SK-N-SH (cell line): ENCODE data around the gene SLC9A7. TPM values are rescaled to one million over a fixed set of nuclear protein-coding genes. Genes with fewer than 3 reads are reported as not detected.

Source experiments
- CTCF ChIA-PET: fragments of 300-600, 350-600 bp; formaldehyde crosslinking; extraction: SDS; loops from one replicate; lab custom pipeline; 2021; lab: Yijun Ruan, JAX
- POLR2A ChIA-PET: fragments of 350-600 bp; sonication (Branson Sonifier 250); formaldehyde crosslinking; extraction: SDS; loops from one replicate; lab custom pipeline; 2020; ENCODE audit warnings: antibody characterized with exemption, inconsistent platforms; lab: Yijun Ruan, JAX
- DNase-seq: peaks from one replicate; pipeline ENCODE4 v3.0.0; 2012
- H2AFZ ChIP-seq: fragments of 200-600 bp; sonication (generic); 2 replicates; pipeline ENCODE4 v1.8.1; 2016; ENCODE audit warnings: antibody characterized with exemption, mild to moderate bottlenecking, low read depth
- H3F3A ChIP-seq: fragments of 200-600 bp; sonication (generic); replicated peaks from 2 replicates; pipeline ENCODE3; 2016; ENCODE audit warnings: antibody characterized with exemption, mild to moderate bottlenecking; ENCODE audit not compliant: insufficient read depth
- H3K27ac ChIP-seq, 2 experiments: fragments of 200-500 bp in 1 of 2; fragments of 200-600 bp in 1 of 2; sonication (Bioruptor generic) in 1 of 2; sonication (generic), shearing (Covaris generic) in 1 of 2; 2 replicates each; pipeline versions ENCODE4 v1.5.1 to v1.6.1; 2014 to 2016; ENCODE audit warnings: low read depth in 2 of 2, inconsistent platforms in 1 of 2, low read length in 1 of 2, mild to moderate bottlenecking in 1 of 2, mixed read lengths in 1 of 2
- H3K27me3 ChIP-seq: fragments of 200-600 bp; sonication (generic), shearing (Covaris generic); 2 replicates; pipeline ENCODE4 v1.6.1; 2016; ENCODE audit warnings: mixed run types; ENCODE audit not compliant: insufficient read depth
- H3K36me3 ChIP-seq, 2 experiments: fragments of 200-500 bp in 1 of 2; fragments of 200-600 bp in 1 of 2; sonication (Bioruptor generic) in 1 of 2; sonication (generic) in 1 of 2; replicated peaks in 1 of 2; 2 replicates each; pipeline versions ENCODE3 to v1.5.1; 2014 to 2016; ENCODE audit warnings: low read length in 1 of 2, mild to moderate bottlenecking in 1 of 2; ENCODE audit not compliant: insufficient read depth in 2 of 2, control insufficient read depth in 1 of 2
- H3K4me1 ChIP-seq, 2 experiments: fragments of 200-500 bp in 1 of 2; fragments of 200-600 bp in 1 of 2; sonication (Bioruptor generic) in 1 of 2; sonication (generic), shearing (Covaris generic) in 1 of 2; 2 replicates each; pipeline versions ENCODE4 v1.5.1 to v1.6.1; 2014 to 2016; ENCODE audit warnings: low read depth in 1 of 2, low read length in 1 of 2, mixed run types in 1 of 2; ENCODE audit not compliant: insufficient read depth in 2 of 2, control insufficient read depth in 1 of 2
- H3K4me2 ChIP-seq: fragments of 200-600 bp; sonication (generic), shearing (Covaris generic); 2 replicates; pipeline ENCODE4 v1.6.1; 2017; ENCODE audit warnings: mixed run types
- H3K4me3 ChIP-seq, 2 experiments: fragments of 200-500 bp in 1 of 2; fragments of 200-600 bp in 1 of 2; sonication (Bioruptor generic) in 1 of 2; sonication (generic), shearing (Covaris generic) in 1 of 2; 2 replicates each; pipeline versions ENCODE4 v1.5.1 to v1.8.1; 2014 to 2016; ENCODE audit warnings: low read depth in 2 of 2, inconsistent platforms in 1 of 2, low read length in 1 of 2, mild to moderate bottlenecking in 1 of 2, mixed read lengths in 1 of 2, moderate library complexity in 1 of 2
- H3K79me2 ChIP-seq: fragments of 200-600 bp; sonication (generic); 2 replicates; pipeline ENCODE4 v1.8.1; 2017; ENCODE audit warnings: mild to moderate bottlenecking; ENCODE audit not compliant: insufficient read depth
- H3K9ac ChIP-seq: fragments of 200-600 bp; sonication (generic); 2 replicates; pipeline ENCODE4 v1.6.1; 2017; ENCODE audit warnings: mixed run types
- H3K9me2 ChIP-seq: fragments of 200-600 bp; sonication (generic); 2 replicates; pipeline ENCODE4 v1.6.1; 2017; ENCODE audit warnings: mixed run types
- H3K9me3 ChIP-seq: fragments of 200-600 bp; sonication (generic); 2 replicates; pipeline ENCODE4 v1.6.1; 2017; ENCODE audit warnings: mixed run types, mild to moderate bottlenecking, moderate library complexity
- H4K20me1 ChIP-seq: fragments of 200-600 bp; sonication (generic); 2 replicates; pipeline ENCODE4 v1.6.1; 2017; ENCODE audit warnings: mild to moderate bottlenecking, mixed run types; ENCODE audit not compliant: insufficient read depth
- CHD2 ChIP-seq: fragments of 150-350 bp; IDR thresholded peaks from 2 replicates; pipeline ENCODE4 v1.6.1; 2018; ENCODE audit warnings: low read length; ENCODE audit not compliant: partially characterized antibody
- ELF1 ChIP-seq: IDR thresholded peaks from 2 replicates; pipeline ENCODE4 v1.4.0; 2012
- FOSL2 ChIP-seq: IDR thresholded peaks from 2 replicates; pipeline ENCODE4 v1.4.0; 2012; ENCODE audit warnings: low read depth, mild to moderate bottlenecking, moderate library complexity, borderline replicate concordance
- GATA2 ChIP-seq: sonication (generic); formaldehyde crosslinking; IDR thresholded peaks from 2 replicates; pipeline ENCODE4 v1.5.0; 2020; ENCODE audit warnings: mild to moderate bottlenecking, missing genetic modification reagents
- MAX ChIP-seq: IDR thresholded peaks from 2 replicates; pipeline ENCODE4 v1.4.0; 2012; ENCODE audit warnings: low read depth
- MEF2A ChIP-seq: IDR thresholded peaks from 2 replicates; pipeline ENCODE4 v1.4.0; 2012; ENCODE audit warnings: low read depth, borderline replicate concordance
- POLR2AphosphoS5 ChIP-seq: IDR thresholded peaks from 2 replicates; pipeline ENCODE4 v1.6.1; 2012; ENCODE audit warnings: low read depth, low read length
- RFX5 ChIP-seq: IDR thresholded peaks from 2 replicates; pipeline ENCODE4 v1.6.1; 2012; ENCODE audit warnings: mild to moderate bottlenecking, improper control_type of control experiment, low read length
- TAF1 ChIP-seq: IDR thresholded peaks from 2 replicates; pipeline ENCODE4 v1.6.1; 2012; ENCODE audit warnings: low read depth, mild to moderate bottlenecking, low read length, moderate library complexity, borderline replicate concordance
- TCF12 ChIP-seq: IDR thresholded peaks from 2 replicates; pipeline ENCODE4 v1.4.0; 2012
- TEAD4 ChIP-seq: IDR thresholded peaks from 2 replicates; pipeline ENCODE4 v1.4.0; 2012; ENCODE audit warnings: mild to moderate bottlenecking, borderline replicate concordance; ENCODE audit not compliant: insufficient read depth
- USF1 ChIP-seq: IDR thresholded peaks from 2 replicates; pipeline ENCODE4 v1.4.0; 2012; ENCODE audit warnings: low read depth, borderline replicate concordance
- USF2 ChIP-seq: fragments of 150-350 bp; IDR thresholded peaks from 2 replicates; pipeline ENCODE4 v1.6.1; 2017; ENCODE audit warnings: antibody characterized with exemption, low read length, low read depth, borderline replicate concordance
- ZBTB33 ChIP-seq: IDR thresholded peaks from 2 replicates; pipeline ENCODE4 v1.4.0; 2012; ENCODE audit warnings: low read depth, borderline replicate concordance
- WGBS: methylation state at CpG from one replicate; pipeline ENCODE4 v1.1.6; 2017; ENCODE audit warnings: low lambda C conversion rate; 5-methylcytosine and 5-hydroxymethylcytosine counted together
- polyA plus RNA-seq, 3 experiments: library from polyadenylated mRNA; depleted of rRNA; stranded (reverse); fragments of >200 nt; gene quantifications; 2 replicates each; pipeline ENCODE4 v1.2.3, GENCODE V29; 2012

The SLC9A7 gene
- polyA plus RNA-seq, 1 of the 3 experiments (the other 2 are of a cell fraction) = 10.5 TPM

GRCh38 chrX:46582325-46582724, 176.6 kb downstream of the SLC9A7 start (continued):
- TF ChIP-seq USF2 (no peak), GATA2 (no peak), CHD2 (no peak), ZBTB33 (no peak), ELF1 (no peak), RFX5 (no peak), TCF12 (peak; percentile 66)

- H3K79me2 ChIP-seq = peaks cover 36% of the 10 kb centered on the region; the same call in 1 of the 2 replicates
- no peak overlapping the region for H3K27ac ChIP-seq
- H2AFZ ChIP-seq = no peak overlapping the region
- H3K27me3 ChIP-seq = no peaks in the 10 kb centered on the region
- no peak overlapping the region for H3K9ac ChIP-seq
- peaks cover 34% of the 10 kb centered on the region for H3F3A ChIP-seq
- no peak overlapping the region for H3K4me3 ChIP-seq
- 73% methylated on average over 6 of the region's 6 CpGs for WGBS
- CTCF ChIA-PET = no interaction called here
- no peaks in the 10 kb centered on the region for H3K9me2 ChIP-seq
- no peak for DNase-seq
- H3K4me2 ChIP-seq = no peak overlapping the region
- no peaks in the 10 kb centered on the region for H3K9me3 ChIP-seq
- POLR2A ChIA-PET = no interaction called here
- peaks cover 0 to 3% of the 10 kb centered on the region in 2 experiments for H3K36me3 ChIP-seq
- TF ChIP-seq ELF1 (no peak), USF1 (no peak)
- TF ChIP-seq, all 33 proteins: peak for 0
- H4K20me1 ChIP-seq = no peaks in the 10 kb centered on the region
- H3K4me1 ChIP-seq = peaks cover 0 to 13% of the 10 kb centered on the region in 2 experiments; a peak in 2 of 4 replicates
These were observed 178.3 kb downstream of the SLC9A7 start for GRCh38 chrX:46580613-46581012.

- TF ChIP-seq TAF1 (no peak), MEF2A (no peak), USF1 (no peak), CHD2 (no peak), POLR2AphosphoS5 (no peak), MAX (no peak), ELF1 (no peak), ZBTB33 (no peak), TEAD4 (no peak), FOSL2 (no peak)
- DNase-seq = no peak
- no peak overlapping the region for H3K4me3 ChIP-seq
- H2AFZ ChIP-seq = no peak overlapping the region
- peaks cover 2 to 13% of the 10 kb centered on the region in 2 experiments; a peak in 2 of 4 replicates for H3K4me1 ChIP-seq
- H3K9ac ChIP-seq = no peak overlapping the region
- no peaks in the 10 kb centered on the region for H3K9me2 ChIP-seq
- WGBS = 48% methylated on average over 1 of the region's 1 CpG
- peaks cover 25% of the 10 kb centered on the region; the same call in 1 of the 2 replicates for H3K79me2 ChIP-seq
- H3F3A ChIP-seq = peaks cover 28% of the 10 kb centered on the region
- no peak overlapping the region for H3K27ac ChIP-seq
- H3K9me3 ChIP-seq = no peaks in the 10 kb centered on the region
- no peak overlapping the region for H3K4me2 ChIP-seq
- no peaks in the 10 kb centered on the region for H4K20me1 ChIP-seq
- CTCF ChIA-PET = interaction anchor here (0.8 to 1.5 kb wide), 2 partner anchors 11 to 19 kb away, joined by 3 read pairs; no protein-coding TSS in a partner anchor
- POLR2A ChIA-PET = no interaction called here
- peaks cover 0 to 3% of the 10 kb centered on the region in 2 experiments for H3K36me3 ChIP-seq
- no peaks in the 10 kb centered on the region for H3K27me3 ChIP-seq
These were observed 179.7 kb downstream of the SLC9A7 start for GRCh38 chrX:46579250-46579649.
